Stomach smooth muscle (tissue), 2 donors: ENCODE results near the gene MYDGF.

Experiments
- H3K27ac ChIP-seq: one replicate; pipeline ENCODE4 v1.7.0; 2013; ENCODE audit warnings: mild to moderate bottlenecking, low read length, inconsistent platforms
- H3K27me3 ChIP-seq, 2 donors: one replicate each; pipeline ENCODE4 v1.7.0; 2013; ENCODE audit warnings: low read length in 2 of 2; ENCODE audit not compliant: insufficient read depth in 2 of 2, control insufficient read depth in 1 of 2
- H3K36me3 ChIP-seq, 2 donors: one replicate each; pipeline ENCODE4 v1.7.0; 2013; ENCODE audit warnings: low read length in 2 of 2; ENCODE audit not compliant: control insufficient read depth in 2 of 2, insufficient read depth in 2 of 2
- H3K4me1 ChIP-seq: one replicate; pipeline ENCODE4 v1.7.0; 2013; ENCODE audit warnings: low read length; ENCODE audit not compliant: control insufficient read depth, insufficient read depth
- H3K4me3 ChIP-seq, 2 donors: one replicate each; pipeline ENCODE4 v1.7.0; 2013; ENCODE audit warnings: low read length in 2 of 2
- H3K9ac ChIP-seq, 2 donors: one replicate each; pipeline ENCODE4 v1.7.0; 2013; ENCODE audit warnings: low read length in 2 of 2, mild to moderate bottlenecking in 1 of 2
- H3K9me3 ChIP-seq, 2 donors: one replicate each; pipeline ENCODE4 v1.7.0; 2013; ENCODE audit warnings: low read length in 2 of 2; ENCODE audit not compliant: control insufficient read depth in 2 of 2
- donor health status: healthy.
- donor health status: Pancreatic carcinoma.

The MYDGF gene

DNA sequence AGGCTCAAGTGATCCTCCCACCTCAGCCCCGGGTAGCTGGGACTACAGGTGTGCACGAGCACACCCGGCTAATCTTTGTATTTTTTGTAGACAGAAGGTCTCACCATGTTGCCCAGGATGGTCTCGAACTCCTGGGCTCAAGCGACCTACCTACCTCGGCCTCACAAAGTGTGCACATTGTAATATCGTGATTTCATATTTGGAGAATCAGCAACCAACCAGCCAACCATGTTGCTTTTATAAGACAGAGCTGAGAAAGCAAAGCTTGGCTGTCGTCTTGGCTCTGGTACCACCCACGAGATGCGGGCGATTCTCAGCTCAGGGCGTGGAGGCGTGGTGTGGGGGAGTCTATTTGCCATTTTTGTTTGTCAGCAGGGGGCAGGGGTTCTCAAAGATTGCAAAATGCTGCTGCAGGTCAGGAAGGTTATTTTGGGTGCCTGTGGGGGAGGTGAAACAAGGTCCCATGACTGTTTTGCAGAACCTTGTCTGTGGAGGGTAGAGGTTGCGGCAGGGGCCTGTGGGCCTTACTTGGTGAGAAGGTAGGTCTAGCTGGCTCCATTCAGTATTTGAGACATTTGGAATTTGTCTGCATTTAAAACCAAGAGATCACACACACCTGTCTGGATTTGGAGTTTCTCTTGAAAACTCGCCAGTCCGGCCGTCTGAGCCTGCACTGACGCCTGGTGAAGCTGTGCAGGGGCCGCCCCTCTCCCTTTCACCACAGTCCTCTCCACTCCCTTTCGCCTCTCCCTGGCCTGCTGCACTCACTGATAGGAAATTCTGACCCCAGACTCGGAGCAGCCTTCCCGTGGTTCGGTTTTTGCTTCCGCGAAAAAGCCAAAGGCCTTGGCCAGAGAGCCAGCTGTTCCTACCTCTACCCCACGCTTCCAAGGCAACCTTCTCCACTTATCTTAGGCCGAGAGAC is 15.4 kb downstream of the MYDGF start:
- Histone ChIP-seq H3K4me1 (peaks cover 4% of the 10 kb centered on the region), H3K27ac (peak overlapping the region; percentile 11), H3K4me3 (no peak overlapping the region), H3K27me3 (no peaks in the 10 kb centered on the region), H3K9ac (no peak overlapping the region), H3K9me3 (peaks cover 2 to 8% of the 10 kb centered on the region in 2 donors), H3K36me3 (peaks cover 22 to 46% of the 10 kb centered on the region in 2 donors)

DNA sequence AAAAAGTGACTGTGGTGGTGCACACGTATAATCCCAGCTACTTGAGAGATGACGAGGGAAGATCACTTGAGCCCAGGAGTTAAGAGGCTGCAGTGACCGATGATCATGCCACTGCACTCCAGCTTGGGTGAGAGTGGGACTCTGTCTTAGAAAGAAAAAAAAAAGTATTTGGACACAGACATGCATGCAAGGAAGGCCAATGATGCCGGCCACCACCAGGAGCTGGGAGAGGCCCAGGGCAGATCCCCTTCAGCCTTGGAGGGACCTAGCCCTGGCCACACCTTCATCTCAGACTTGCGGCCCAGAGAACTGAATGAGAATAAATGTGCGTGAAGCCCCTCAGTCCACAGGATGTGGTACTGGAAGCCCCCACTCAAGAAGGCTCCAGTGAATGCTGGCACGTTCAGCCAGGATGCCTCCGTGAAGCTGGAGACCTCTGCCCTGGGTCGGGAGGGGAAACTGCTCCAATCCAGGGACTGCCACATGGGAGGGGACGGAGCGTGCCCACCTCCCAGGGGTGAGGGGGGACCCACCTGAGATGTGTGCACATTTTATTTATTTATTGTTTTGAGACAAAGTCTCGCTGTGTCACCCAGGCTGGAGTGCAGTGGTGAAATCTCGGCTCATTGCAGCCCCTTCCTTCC is 16.2 kb downstream of the MYDGF start:
- Histone ChIP-seq H3K9me3 (peaks cover 2 to 8% of the 10 kb centered on the region in 2 donors), H3K9ac (no peak overlapping the region), H3K27ac (no peak overlapping the region), H3K4me3 (no peak overlapping the region), H3K27me3 (no peaks in the 10 kb centered on the region), H3K4me1 (peaks cover 11% of the 10 kb centered on the region), H3K36me3 (peaks cover 18 to 44% of the 10 kb centered on the region in 2 donors)

DNA sequence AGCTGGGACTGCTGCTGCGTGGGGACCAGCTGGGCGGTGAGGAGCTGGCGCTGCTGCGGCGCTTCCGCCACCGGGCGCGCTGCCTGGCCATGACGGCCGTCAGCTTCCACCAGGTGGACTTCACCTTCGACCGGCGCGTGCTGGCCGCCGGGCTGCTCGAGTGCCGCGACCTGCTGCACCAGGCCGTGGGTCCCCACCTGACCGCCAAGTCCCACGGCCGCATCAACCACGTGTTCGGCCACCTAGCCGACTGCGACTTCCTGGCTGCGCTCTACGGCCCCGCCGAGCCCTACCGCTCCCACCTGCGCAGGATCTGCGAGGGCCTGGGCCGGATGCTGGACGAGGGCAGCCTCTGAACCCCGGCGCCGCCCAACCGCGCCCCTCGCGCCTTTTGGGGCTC is 18.1 kb downstream of the MYDGF start:
- Histone ChIP-seq H3K9ac (no peak overlapping the region), H3K4me1 (peaks cover 27% of the 10 kb centered on the region), H3K36me3 (peaks cover 7 to 28% of the 10 kb centered on the region in 2 donors), H3K27ac (no peak overlapping the region), H3K4me3 (no peak overlapping the region), H3K27me3 (no peaks in the 10 kb centered on the region), H3K9me3 (no peaks in the 10 kb centered on the region)

DNA sequence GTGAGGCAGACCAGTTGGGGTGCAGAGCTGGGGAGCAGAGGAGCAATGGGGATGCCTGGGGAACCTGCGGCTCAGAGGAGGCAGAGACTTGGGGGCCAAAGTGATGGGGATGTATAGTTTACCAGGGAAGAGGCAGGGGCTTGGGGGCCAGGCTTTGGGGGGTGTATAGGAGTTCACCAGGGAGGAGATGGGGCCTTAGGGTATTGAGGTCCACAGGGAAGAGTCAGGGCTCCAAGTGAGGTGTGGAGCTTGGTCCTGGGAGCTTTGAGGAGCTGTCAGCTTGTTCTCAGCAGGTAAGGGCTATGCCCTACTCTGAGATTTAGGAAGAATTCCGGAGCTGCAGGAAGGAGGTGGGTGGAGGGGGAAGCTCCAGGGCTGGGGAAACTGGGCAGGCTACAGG is 20.0 kb downstream of the MYDGF start:
- Histone ChIP-seq H3K4me3 (no peak overlapping the region), H3K9me3 (no peaks in the 10 kb centered on the region), H3K4me1 (peaks cover 37% of the 10 kb centered on the region), H3K36me3 (peaks cover 5 to 24% of the 10 kb centered on the region in 2 donors), H3K27me3 (no peaks in the 10 kb centered on the region), H3K9ac (no peak overlapping the region), H3K27ac (peak overlapping the region; percentile 99)

DNA sequence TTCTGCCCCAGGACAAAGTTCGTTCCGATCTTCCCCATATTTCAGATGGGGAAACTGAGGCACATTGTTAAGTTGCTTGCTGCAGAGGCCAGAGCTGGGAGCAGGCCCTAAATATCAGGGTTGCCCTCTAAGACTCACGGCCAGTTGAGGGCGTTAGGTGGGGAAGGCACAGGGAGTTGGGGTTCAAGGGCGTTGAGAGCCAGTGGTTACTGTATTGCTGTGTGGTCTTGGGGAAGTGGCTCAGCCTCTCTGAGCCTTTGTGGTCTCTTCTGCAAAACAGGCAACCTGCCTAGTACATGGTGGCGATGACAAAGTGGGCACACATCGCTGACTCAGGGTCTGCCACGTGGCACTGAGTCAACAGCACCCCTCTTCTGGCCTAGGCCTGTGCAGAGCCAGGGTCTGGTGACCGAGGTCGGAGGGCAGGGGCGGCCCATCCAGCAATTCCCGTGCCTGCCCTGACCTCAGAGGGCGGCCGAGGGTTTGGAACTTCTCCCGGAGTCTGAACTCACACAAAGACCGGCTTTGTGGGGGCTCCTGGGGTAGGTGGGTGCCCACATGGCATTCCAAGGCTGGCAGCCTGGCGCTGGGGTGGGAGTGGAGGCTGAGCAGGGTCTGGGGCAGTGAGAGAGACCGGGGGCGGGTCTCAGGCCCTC is 20.6 kb downstream of the MYDGF start:
- Histone ChIP-seq H3K4me1 (peaks cover 37% of the 10 kb centered on the region), H3K36me3 (peaks cover 5 to 18% of the 10 kb centered on the region in 2 donors), H3K27ac (peak overlapping the region; percentile 99)

DNA sequence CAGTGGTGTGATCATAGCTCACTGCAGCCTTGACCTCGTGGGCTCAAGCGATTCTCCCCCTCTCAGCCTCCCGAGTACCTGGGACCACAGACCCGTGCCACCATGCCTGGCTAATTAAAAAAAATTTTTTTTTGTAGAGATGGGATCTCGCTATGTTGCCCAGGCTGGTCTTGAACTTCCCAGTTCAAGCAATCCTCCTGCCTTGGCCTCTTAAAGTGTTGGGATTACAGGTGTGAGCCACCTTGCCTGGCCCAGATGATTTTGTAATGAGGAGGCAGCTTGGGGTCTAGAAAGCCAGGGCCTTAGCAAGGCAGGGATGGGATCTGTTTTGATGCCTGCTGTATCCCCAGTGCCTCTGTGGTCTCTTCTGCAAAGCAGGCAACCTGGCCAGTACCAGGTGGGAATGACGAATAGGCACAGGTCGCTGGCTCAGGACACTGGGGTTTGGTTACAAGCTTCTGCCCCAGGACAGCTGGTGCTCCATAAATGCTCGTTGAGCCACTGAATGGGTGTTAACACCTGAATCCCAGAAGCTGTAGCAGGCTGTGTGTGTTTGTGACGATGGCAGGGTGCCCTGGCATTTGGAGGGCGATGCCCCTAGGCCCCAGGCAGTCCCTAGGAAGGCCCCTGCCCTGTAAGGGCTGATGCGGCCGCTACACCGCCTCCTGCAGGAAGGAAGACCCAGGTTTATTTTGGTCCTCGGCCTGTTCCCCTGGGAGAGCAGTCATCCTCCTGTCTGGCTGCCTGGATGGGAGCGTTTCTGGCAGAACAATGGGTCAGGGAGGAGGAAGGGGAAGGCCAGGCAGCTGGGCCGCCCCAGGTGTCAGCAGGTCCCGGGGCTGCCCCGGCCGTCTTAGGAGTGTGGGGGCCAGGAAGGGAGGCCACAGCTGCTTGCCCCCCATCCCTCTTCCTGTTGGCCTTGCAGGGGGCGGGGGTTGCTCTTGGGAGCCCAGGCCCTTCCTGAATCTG is 22.2 kb downstream of the MYDGF start:
- H3K4me1 ChIP-seq, result peaks cover 40% of the 10 kb centered on the region
- peak overlapping the region; percentile 63 to 80 for H3K9ac ChIP-seq
- H3K9me3 ChIP-seq, result no peaks in the 10 kb centered on the region
- peak overlapping the region in 1 of 2 donors; percentile 44 for H3K4me3 ChIP-seq
- peak overlapping the region; percentile 99 for H3K27ac ChIP-seq
- peaks cover 0 to 12% of the 10 kb centered on the region in 2 donors for H3K36me3 ChIP-seq
- H3K27me3 ChIP-seq, result no peaks in the 10 kb centered on the region

More for the DNA sequence above, 20.6 kb downstream of the MYDGF start:
- H3K4me3 ChIP-seq, result no peak overlapping the region
- no peaks in the 10 kb centered on the region for H3K9me3 ChIP-seq
- H3K27me3 ChIP-seq, result no peaks in the 10 kb centered on the region
- peak overlapping the region in 1 of 2 donors; percentile 6 for H3K9ac ChIP-seq

DNA sequence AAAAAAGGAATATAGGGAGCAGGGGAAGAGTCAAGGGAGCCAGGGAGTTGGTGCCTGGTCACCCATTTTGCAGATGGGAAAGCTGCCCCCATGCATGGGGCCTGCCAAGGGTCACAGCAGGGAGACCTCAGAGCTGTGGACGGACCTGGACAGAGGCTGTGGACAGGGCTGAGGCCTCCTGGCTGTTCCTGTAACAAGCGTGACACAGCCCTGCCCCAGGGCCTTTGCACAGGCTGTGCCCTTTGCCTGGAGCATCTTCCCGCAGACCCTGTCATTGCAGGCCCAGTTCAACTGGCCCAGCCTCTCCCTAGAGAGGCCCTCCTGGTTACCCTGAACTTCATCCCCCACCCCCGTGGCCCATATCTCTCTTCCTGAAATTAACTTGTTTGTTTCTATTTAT is 24.4 kb downstream of the MYDGF start:
- Histone ChIP-seq H3K27ac (peak overlapping the region; percentile 99), H3K27me3 (no peaks in the 10 kb centered on the region), H3K4me1 (peaks cover 50% of the 10 kb centered on the region)

GRCh38 chr19:4642625-4643024 is 27.5 kb downstream of the MYDGF start:
- peak overlapping the region; percentile 60 for H3K27ac ChIP-seq
- H3K27me3 ChIP-seq, result no peaks in the 10 kb centered on the region
- H3K4me1 ChIP-seq, result peaks cover 44% of the 10 kb centered on the region
- no peaks in the 10 kb centered on the region for H3K9me3 ChIP-seq
- no peaks in the 10 kb centered on the region for H3K36me3 ChIP-seq
- H3K4me3 ChIP-seq, result no peak overlapping the region
- H3K9ac ChIP-seq, result no peak overlapping the region

More for the DNA sequence above, 24.4 kb downstream of the MYDGF start:
- no peak overlapping the region for H3K4me3 ChIP-seq
- peak overlapping the region in 1 of 2 donors; percentile 60 for H3K9ac ChIP-seq
- peaks cover 0 to 2% of the 10 kb centered on the region in 2 donors for H3K36me3 ChIP-seq
- H3K9me3 ChIP-seq, result no peaks in the 10 kb centered on the region

- Histone ChIP-seq H3K27me3 (no peaks in the 10 kb centered on the region), H3K4me3 (peak overlapping the region; percentile 98 to 99), H3K36me3 (no peaks in the 10 kb centered on the region), H3K4me1 (peaks cover 38% of the 10 kb centered on the region), H3K9ac (peak overlapping the region; percentile 98 to 99), H3K9me3 (no peaks in the 10 kb centered on the region), H3K27ac (peak overlapping the region; percentile 97)
These were observed 29.0 kb downstream of the MYDGF start for GRCh38 chr19:4641132-4641531.
